ENCODE results near the gene DGKG.

DNA sequence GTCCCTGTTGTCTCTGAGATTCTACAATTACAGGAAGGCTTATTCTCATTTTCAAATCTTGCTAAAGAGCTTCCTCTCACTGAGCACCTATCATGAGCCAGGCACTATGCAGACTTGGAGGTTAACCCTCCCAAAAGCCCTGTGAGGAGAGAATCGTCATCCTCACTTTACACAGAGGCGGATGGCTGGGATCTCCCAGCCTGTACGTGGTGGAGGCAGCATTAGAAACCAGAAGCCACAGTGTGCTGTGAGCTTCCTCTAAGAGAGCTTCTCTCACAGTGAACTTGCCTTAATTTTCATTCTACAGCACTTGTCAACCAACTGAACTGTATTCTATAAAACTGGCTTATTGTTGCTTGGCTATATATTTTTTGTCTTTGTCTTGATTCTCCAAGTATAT is 6.1 kb upstream of the DGKG start:
- TF ChIP-seq EZH2 (IDR thresholded peaks at IDR 0.05; ENCODE audit: low read length): no peak
- TF ChIP-seq, protein P1, sequence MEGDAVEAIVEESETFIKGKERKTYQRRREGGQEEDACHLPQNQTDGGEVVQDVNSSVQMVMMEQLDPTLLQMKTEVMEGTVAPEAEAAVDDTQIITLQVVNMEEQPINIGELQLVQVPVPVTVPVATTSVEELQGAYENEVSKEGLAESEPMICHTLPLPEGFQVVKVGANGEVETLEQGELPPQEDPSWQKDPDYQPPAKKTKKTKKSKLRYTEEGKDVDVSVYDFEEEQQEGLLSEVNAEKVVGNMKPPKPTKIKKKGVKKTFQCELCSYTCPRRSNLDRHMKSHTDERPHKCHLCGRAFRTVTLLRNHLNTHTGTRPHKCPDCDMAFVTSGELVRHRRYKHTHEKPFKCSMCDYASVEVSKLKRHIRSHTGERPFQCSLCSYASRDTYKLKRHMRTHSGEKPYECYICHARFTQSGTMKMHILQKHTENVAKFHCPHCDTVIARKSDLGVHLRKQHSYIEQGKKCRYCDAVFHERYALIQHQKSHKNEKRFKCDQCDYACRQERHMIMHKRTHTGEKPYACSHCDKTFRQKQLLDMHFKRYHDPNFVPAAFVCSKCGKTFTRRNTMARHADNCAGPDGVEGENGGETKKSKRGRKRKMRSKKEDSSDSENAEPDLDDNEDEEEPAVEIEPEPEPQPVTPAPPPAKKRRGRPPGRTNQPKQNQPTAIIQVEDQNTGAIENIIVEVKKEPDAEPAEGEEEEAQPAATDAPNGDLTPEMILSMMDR (optimal IDR thresholded peaks at IDR 0.05 in 1 of 3, IDR thresholded peaks at IDR 0.05 in 1 of 3, conservative IDR thresholded peaks at IDR 0.05 in 1 of 3; ENCODE audit: extremely low read depth in 1 of 3, insufficient read depth in 2 of 3, low read length in 3 of 3): no peak

Measured in keratinocyte (primary cell).